Ishikawa (cell line): ENCODE data around the gene MXI1.

Experiments used
- CEBPB ChIP-seq: IDR thresholded peaks from 2 replicates; pipeline ENCODE4 v1.6.1; 2012
- CREB1 ChIP-seq: IDR thresholded peaks from 2 replicates; pipeline ENCODE4 v1.6.1; 2012; ENCODE audit warnings: low read depth
- EGR1 ChIP-seq: IDR thresholded peaks from 2 replicates; pipeline ENCODE4 v1.6.1; 2012
- EP300 ChIP-seq: IDR thresholded peaks from 2 replicates; pipeline ENCODE4 v1.6.1; 2012; ENCODE audit warnings: borderline replicate concordance
- FOXM1 ChIP-seq: IDR thresholded peaks from 2 replicates; pipeline ENCODE4 v1.6.1; 2012; ENCODE audit warnings: low read depth, borderline replicate concordance
- NFIC ChIP-seq: IDR thresholded peaks from 2 replicates; pipeline ENCODE4 v1.6.1; 2012
- RAD21 ChIP-seq: IDR thresholded peaks from 2 replicates; pipeline ENCODE4 v1.6.1; 2012; ENCODE audit warnings: low read depth
- TAF1 ChIP-seq: IDR thresholded peaks from 2 replicates; pipeline ENCODE4 v1.6.1; 2012; ENCODE audit warnings: low read depth, mild to moderate bottlenecking
- TCF12 ChIP-seq: IDR thresholded peaks from 2 replicates; pipeline ENCODE4 v1.6.1; 2012; ENCODE audit warnings: low read depth
- TEAD4 ChIP-seq: IDR thresholded peaks from 2 replicates; pipeline ENCODE4 v1.6.1; 2012
- YY1 ChIP-seq: IDR thresholded peaks from 2 replicates; pipeline ENCODE4 v1.6.1; 2012; ENCODE audit warnings: low read depth
- ZBTB7A ChIP-seq: IDR thresholded peaks from 2 replicates; pipeline ENCODE4 v1.6.1; 2012; ENCODE audit warnings: low read depth
- TF ChIP-seq, protein P1 (sequence below): IDR thresholded peaks from 2 replicates; pipeline ENCODE4 v1.6.1; 2012
- TF ChIP-seq, protein P2 (sequence below): IDR thresholded peaks from 2 replicates; pipeline ENCODE4 v1.6.1; 2012; ENCODE audit warnings: low read depth, mild to moderate bottlenecking
- TF ChIP-seq, protein P3 (sequence below): IDR thresholded peaks from 2 replicates; pipeline ENCODE4 v1.6.1; 2012

MXI1 gene

DNA sequence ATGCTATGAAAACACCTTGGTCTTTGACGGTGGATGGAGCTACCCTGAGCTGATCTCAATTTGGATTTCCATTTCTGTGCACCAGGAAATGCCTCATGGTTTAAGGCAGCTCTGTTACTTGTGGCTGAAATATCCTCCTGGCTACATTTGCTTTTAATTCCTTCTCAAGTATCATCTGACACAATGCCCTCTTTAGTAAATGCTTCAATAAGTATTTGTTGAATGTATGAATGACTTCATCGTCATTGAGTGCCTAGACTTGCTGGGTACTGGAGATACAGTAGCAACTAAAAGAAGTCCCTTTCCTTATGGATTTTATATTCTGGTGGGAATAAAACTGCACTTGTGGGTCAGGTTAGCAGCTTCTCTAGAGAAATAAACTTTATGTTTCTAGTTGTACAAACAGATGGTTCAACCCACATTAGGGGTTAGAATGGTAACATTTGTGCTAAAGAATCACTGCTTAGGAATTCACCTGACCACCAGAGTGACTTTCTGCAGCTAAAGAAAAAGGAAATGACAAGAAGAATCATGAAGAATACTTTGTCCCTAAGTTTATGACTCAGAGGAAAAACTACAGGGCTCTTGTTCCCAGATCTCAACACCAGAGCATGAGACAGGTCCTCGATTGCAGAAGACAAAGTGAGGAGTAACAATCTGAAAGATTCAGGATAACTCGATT lies 119.1 kb downstream of the MXI1 start:
- TF ChIP-seq EP300: peak; percentile 40; the same call in 1 of the 2 replicates
- TF ChIP-seq TEAD4: no peak
- no peak for TF ChIP-seq CEBPB
- TF ChIP-seq, protein P1, sequence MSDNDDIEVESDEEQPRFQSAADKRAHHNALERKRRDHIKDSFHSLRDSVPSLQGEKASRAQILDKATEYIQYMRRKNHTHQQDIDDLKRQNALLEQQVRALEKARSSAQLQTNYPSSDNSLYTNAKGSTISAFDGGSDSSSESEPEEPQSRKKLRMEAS: no peak
- no peak for TF ChIP-seq CREB1
- TF ChIP-seq YY1: no peak

DNA sequence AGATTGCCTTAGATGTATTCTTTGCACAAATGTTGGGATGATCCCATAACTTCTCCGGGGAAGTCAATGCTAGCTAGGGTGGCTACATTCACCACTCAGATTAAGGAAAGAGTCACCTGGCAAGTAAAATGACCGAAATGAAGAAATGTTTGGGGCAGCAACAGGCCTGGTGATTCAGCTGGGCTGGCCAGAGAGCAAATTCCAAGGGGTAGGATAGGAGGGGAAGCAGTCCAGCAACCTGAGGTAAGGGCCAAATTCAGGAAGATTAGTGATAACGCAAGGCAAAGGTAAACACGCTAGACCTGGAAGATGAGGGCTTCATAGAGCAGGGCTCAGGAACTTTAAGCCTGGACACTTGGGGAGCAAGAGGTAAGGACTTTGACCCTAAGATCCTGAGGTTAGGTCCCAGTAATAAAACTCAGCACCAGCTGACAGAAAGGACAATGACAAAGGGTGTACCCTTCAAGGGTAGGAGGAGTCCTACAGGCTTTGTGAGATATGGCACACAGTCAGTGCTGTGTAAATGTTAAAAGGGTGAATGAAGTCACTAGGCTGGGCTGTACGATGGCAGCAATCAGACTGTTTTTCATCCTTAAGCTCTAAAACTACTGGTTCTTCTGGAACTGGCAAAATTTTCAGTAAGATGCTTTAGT lies 120.0 kb downstream of the MXI1 start:
- TF ChIP-seq, protein P2, sequence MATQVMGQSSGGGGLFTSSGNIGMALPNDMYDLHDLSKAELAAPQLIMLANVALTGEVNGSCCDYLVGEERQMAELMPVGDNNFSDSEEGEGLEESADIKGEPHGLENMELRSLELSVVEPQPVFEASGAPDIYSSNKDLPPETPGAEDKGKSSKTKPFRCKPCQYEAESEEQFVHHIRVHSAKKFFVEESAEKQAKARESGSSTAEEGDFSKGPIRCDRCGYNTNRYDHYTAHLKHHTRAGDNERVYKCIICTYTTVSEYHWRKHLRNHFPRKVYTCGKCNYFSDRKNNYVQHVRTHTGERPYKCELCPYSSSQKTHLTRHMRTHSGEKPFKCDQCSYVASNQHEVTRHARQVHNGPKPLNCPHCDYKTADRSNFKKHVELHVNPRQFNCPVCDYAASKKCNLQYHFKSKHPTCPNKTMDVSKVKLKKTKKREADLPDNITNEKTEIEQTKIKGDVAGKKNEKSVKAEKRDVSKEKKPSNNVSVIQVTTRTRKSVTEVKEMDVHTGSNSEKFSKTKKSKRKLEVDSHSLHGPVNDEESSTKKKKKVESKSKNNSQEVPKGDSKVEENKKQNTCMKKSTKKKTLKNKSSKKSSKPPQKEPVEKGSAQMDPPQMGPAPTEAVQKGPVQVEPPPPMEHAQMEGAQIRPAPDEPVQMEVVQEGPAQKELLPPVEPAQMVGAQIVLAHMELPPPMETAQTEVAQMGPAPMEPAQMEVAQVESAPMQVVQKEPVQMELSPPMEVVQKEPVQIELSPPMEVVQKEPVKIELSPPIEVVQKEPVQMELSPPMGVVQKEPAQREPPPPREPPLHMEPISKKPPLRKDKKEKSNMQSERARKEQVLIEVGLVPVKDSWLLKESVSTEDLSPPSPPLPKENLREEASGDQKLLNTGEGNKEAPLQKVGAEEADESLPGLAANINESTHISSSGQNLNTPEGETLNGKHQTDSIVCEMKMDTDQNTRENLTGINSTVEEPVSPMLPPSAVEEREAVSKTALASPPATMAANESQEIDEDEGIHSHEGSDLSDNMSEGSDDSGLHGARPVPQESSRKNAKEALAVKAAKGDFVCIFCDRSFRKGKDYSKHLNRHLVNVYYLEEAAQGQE: no peak
- TF ChIP-seq CREB1 (no peak), EGR1 (no peak)

DNA sequence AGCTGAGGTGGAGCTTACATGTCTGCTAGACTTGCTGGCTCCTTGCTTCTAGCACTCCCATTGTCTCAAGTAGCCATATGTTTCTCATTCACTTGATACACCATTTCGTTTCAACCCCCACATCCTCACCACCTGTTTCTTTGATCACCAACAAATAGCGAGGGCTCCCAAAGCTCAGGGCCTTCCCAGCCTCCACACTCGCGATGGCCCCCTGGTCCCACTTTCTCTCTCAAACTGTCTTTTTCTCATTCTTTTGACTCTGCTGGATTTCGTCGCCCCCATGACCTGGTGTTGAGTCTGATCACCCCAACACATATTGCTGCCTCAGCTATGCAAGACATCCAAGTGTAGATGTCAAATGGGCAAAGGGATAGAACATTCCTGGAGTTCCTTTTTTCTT lies 123.3 kb downstream of the MXI1 start:
- no peak for TF ChIP-seq YY1
- TF ChIP-seq, protein P3, sequence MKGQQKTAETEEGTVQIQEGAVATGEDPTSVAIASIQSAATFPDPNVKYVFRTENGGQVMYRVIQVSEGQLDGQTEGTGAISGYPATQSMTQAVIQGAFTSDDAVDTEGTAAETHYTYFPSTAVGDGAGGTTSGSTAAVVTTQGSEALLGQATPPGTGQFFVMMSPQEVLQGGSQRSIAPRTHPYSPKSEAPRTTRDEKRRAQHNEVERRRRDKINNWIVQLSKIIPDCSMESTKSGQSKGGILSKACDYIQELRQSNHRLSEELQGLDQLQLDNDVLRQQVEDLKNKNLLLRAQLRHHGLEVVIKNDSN: 0 out of 2 replicates have a peak, but pooled peaks have one; percentile 31

DNA sequence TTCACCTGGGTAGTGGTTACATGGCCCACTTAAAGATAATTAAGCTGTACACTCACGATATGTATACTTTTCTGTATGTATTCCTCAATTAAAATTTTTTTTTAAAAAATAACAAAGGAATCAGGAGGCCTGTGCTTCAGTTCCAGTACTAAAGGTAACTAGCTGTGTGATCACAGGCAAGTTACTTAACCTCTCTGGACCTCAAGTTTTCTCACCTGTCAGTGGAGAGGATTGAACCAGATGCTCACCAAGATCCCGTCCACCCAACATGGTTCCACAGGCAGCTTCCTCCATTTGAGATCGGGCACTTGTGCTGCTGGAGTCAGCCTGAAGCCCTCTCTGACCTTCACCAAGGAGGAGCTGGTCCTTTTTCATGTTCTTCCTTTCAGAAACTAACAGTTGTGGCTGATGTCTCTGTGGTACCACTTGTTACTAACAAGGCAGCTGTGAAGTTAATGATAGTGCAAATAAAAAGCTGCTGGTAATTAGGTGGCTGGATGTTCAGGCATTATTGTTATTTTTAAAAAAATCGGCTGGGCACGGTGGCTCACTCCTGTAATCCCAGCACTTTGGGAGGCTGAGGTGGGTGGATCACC lies 126.8 kb downstream of the MXI1 start:
- TF ChIP-seq, protein P2: no peak
- no peak for TF ChIP-seq TAF1
- TF ChIP-seq YY1: no peak
- no peak for TF ChIP-seq EGR1

DNA sequence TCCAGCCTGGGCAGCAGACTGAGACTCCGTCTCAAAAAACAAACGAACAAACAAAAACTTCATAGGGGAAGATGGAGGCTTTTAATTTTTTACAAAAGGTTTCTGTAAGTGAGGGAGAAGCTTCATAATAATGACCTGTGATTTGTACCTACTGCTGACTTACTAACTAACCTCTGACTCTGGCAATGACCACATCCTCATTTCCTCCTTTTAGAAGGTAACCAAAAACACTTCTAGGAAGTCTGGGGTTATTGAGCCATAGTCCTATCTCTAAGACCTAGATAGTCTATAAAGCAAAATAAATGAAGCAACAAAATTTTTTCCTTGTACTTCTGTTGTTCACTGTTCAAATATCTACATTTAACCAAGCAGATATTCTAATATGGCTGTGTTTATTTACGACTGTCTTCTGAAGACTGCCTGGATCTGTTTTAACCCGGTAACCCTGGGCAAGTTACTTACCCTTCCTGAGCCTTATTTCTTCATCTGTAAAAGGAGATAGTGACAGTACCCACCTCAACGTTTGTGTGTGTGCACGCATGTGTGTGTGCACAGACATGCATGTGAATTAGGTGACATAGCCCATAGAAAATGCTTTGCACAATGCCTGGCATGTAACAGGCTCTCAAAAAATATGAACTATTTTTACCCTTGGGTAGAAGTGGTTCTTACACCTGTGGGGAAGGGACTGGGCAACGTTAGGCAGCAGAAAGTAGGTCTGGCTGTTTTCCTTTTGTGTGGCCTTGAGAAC lies 128.1 kb downstream of the MXI1 start:
- no peak for TF ChIP-seq ZBTB7A
- TF ChIP-seq TAF1: no peak
- TF ChIP-seq, protein P3: no peak
- no peak for TF ChIP-seq RAD21
- no peak for TF ChIP-seq EP300

DNA sequence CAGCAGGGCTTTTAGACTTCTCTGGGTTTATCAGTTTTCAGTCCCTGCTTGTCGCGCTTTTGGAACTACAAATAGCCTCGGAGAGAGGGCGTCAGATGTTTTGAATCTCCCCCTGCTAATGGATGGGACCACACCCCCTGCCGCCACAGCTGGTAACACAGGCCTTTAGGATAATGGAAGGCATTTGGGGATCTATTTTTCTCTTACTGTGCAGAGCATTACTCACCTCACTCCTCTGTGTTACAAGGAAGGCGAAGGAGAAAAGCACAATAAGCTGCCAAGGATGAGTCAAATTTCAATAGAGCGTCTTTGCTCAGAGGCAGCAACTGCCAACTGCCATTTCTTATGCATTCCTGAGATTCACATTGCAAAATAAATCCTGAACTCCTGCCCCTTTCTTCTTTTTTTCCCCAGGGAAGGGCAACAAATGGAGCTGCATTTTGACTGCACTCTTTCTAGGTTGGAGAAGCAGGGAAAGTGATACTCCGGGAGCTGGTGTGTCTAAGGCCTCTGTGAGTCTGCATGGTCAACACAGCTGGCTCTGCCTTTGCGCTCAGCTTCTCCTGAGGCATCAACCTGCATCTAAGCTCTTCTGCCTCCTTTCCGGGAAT lies 128.8 kb downstream of the MXI1 start:
- TF ChIP-seq YY1: peak; percentile 59
- TF ChIP-seq FOXM1: no peak
- TF ChIP-seq, protein P1: no peak
- TF ChIP-seq NFIC: peak; percentile 74
- peak; percentile 64; the same call in 1 of the 2 replicates for TF ChIP-seq EP300
- TF ChIP-seq TEAD4: peak; percentile 72; the same call in 1 of the 2 replicates
- TF ChIP-seq RAD21: no peak
- TF ChIP-seq, protein P2: no peak
- TF ChIP-seq CEBPB: peak; percentile 67
- TF ChIP-seq TAF1: no peak
- no peak for TF ChIP-seq ZBTB7A
- no peak for TF ChIP-seq CREB1
- no peak for TF ChIP-seq TCF12
